Measurements from ENCODE around the gene PCSK6. TPM values are rescaled to one million over a fixed set of nuclear protein-coding genes. Genes with fewer than 3 reads are reported as not detected.
A peak's percentile ranks its signal among the peaks of the same experiment; 100 is the strongest.

The PCSK6 gene
- total and polyA plus RNA-seq, 7 experiments from 2014 or later = 0.12 to 3.0 (median 0.70) TPM; not detected in 1

DNA sequence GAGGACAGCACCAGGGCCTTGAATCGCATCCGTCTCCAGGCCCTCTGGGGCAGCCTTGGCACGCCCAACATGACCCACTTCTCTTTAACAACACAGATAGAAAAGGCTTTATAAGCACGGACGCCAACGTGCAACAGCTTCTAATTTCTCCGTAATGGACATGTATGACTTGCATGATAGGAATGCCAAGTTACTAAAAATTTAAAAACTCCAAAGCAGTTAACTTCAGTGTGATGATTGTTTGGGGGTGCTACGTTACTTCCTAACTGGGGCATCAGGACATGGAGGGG, 163.5 kb downstream of the PCSK6 start:
- H3K9me3 Mint-ChIP-seq = peaks cover 0 to 6% (median 0%) of the 10 kb centered on the region in 11 donors
- peaks cover 0 to 3% (median 2%) of the 10 kb centered on the region in 5 donors for H3K36me3 Mint-ChIP-seq
- DNase-seq = no peak
- Histone ChIP-seq H3K9me3 (ENCODE audit: control insufficient read depth in 2 of 3, low read length in 3 of 3) (no peaks in the 10 kb centered on the region), H3K27ac (ENCODE audit: low read depth, low read length) (no peak overlapping the region), H3K4me3 (ENCODE audit: low read length) (no peak overlapping the region), H3K36me3 (ENCODE audit: control insufficient read depth in 2 of 3, insufficient read depth in 3 of 3, low read length in 3 of 3) (no peaks in the 10 kb centered on the region), H3K4me1 (ENCODE audit: control insufficient read depth in 2 of 2, insufficient read depth in 2 of 2, low read length in 2 of 2) (peaks cover 2 to 4% of the 10 kb centered on the region in 2 donors), H3K27me3 (ENCODE audit: control insufficient read depth in 2 of 2, insufficient read depth in 2 of 2, low read length in 2 of 2) (no peaks in the 10 kb centered on the region)
- H3K4me3 Mint-ChIP-seq = no peak overlapping the region
- H3K27me3 Mint-ChIP-seq = peaks cover 5 to 36% (median 21%) of the 10 kb centered on the region in 5 donors
- no peak overlapping the region for H3K27ac Mint-ChIP-seq
- ChIA-PET POLR2A (no interaction called here), CTCF (no interaction called here)
- intact Hi-C loops (cut with micrococcal nuclease) = no loop called here
- ATAC-seq = no peak
- peaks cover 4 to 5% (median 4%) of the 10 kb centered on the region in 7 donors for H3K4me1 Mint-ChIP-seq

DNA sequence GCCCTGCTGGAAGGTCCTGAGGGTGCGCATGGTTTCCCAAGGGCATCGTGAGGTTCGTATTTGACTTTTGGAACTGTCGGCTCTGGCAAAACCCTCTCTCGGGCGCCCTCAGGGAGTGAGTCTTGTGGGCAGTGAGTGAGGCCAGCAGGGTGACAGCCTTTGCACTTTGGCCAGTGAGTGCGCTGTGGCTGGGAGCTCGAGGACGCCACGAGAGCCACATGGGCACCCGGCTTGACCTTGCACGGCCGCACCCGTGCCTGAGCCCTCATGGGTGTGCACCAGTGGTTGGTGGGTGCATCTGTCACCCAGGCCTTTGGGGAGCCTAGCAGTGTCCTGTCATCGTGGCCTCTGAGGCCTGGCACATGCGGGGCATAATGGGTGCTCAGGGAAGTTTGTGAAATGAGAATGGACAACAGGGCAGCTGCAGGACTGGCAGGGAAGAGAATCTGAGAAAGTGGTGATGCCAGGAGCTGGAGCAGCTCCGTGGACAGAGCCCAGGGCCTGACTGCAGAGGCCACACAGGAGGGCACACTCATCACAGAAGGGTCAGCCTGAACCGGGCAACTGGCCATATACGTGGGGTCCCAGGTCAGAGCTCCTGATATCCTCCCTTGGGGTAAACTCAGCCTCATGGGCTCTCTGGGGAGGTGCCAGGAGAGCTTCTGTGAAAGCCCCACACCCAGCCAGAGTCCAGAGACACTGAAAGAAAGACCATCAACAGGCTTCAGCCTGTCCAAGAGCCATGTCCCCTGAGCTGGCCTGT, 164.1 kb downstream of the PCSK6 start:
- Mint-ChIP-seq H3K36me3 (peaks cover 0 to 3% (median 3%) of the 10 kb centered on the region in 5 donors), H3K4me3 (no peak overlapping the region), H3K4me1 (peaks cover 8 to 10% (median 9%) of the 10 kb centered on the region in 7 donors), H3K9me3 (peaks cover 0 to 3% (median 0%) of the 10 kb centered on the region in 11 donors), H3K27me3 (peaks cover 5 to 36% (median 21%) of the 10 kb centered on the region in 5 donors), H3K27ac (no peak overlapping the region)
- H3K9me3 ChIP-seq (ENCODE audit: control insufficient read depth in 2 of 3, low read length in 3 of 3) = no peaks in the 10 kb centered on the region
- no peak overlapping the region for H3K27ac ChIP-seq (ENCODE audit: low read depth, low read length)
- intact Hi-C loops (cut with micrococcal nuclease) = no loop called here
- POLR2A ChIA-PET = no interaction called here
- H3K27me3 ChIP-seq (ENCODE audit: control insufficient read depth in 2 of 2, insufficient read depth in 2 of 2, low read length in 2 of 2) = no peaks in the 10 kb centered on the region
- no peaks in the 10 kb centered on the region for H3K36me3 ChIP-seq (ENCODE audit: control insufficient read depth in 2 of 3, insufficient read depth in 3 of 3, low read length in 3 of 3)
- DNase-seq = no peak
- no peak for ATAC-seq
- H3K4me3 ChIP-seq (ENCODE audit: low read length) = no peak overlapping the region
- CTCF ChIA-PET = interaction anchor here (1.1 kb wide), 1 partner anchor 19 kb away, joined by 3 read pairs; no protein-coding TSS in a partner anchor
- H3K4me1 ChIP-seq (ENCODE audit: control insufficient read depth in 2 of 2, insufficient read depth in 2 of 2, low read length in 2 of 2) = peaks cover 5% of the 10 kb centered on the region in 2 donors

DNA sequence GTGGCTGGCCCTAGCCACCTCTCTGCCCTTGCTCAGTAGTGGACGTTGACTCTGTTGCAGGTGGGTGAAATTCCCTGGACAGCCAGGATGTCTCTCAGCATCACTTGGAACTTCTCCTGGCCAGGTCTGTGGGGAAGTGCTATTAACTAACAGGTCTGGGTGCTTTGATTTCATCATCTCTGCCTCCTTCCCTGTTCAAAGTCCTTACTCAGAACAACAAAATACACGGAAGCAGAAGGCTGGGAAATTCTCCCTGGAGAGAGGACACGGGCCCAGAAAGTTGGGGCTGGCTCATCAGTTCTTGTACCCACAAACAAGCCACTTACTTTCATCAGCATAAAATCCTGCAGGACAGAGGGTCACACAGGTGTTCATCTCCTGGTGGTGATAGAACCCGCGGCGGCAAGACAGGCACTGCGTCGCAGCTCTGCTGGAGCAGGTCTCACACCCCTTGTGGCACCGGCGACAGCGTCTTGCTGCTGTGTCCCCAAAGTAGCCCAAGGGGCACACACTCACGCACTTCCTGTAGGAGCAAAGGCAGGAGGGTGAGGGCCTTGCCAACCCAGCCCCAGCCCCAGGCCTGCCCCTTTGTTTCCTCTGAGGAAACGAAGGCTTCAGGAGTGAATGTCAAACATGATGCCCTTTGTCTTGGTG, 164.9 kb downstream of the PCSK6 start:
- POLR2A ChIA-PET = no interaction called here
- no peak overlapping the region for H3K4me3 Mint-ChIP-seq
- intact Hi-C loops (cut with micrococcal nuclease) = no loop called here
- H3K36me3 Mint-ChIP-seq = peaks cover 0 to 3% (median 0%) of the 10 kb centered on the region in 5 donors
- peaks cover 0 to 3% (median 0%) of the 10 kb centered on the region in 11 donors for H3K9me3 Mint-ChIP-seq
- no peak for DNase-seq
- H3K27ac Mint-ChIP-seq = no peak overlapping the region
- H3K4me1 ChIP-seq (ENCODE audit: control insufficient read depth in 2 of 2, insufficient read depth in 2 of 2, low read length in 2 of 2) = peaks cover 5 to 8% of the 10 kb centered on the region in 2 donors
- no peak for ATAC-seq
- H3K9me3 ChIP-seq (ENCODE audit: control insufficient read depth in 2 of 3, low read length in 3 of 3) = no peaks in the 10 kb centered on the region
- CTCF ChIA-PET = interaction anchor here (1.1 kb wide), 1 partner anchor 18 kb away, joined by 3 read pairs; no protein-coding TSS in a partner anchor
- H3K36me3 ChIP-seq (ENCODE audit: control insufficient read depth in 2 of 3, insufficient read depth in 3 of 3, low read length in 3 of 3) = no peaks in the 10 kb centered on the region
- no peak overlapping the region for H3K27ac ChIP-seq (ENCODE audit: low read depth, low read length)
- H3K4me1 Mint-ChIP-seq = peaks cover 12 to 14% (median 13%) of the 10 kb centered on the region in 7 donors
- H3K27me3 Mint-ChIP-seq = peaks cover 5 to 36% (median 21%) of the 10 kb centered on the region in 5 donors
- no peaks in the 10 kb centered on the region for H3K27me3 ChIP-seq (ENCODE audit: control insufficient read depth in 2 of 2, insufficient read depth in 2 of 2, low read length in 2 of 2)
- H3K4me3 ChIP-seq (ENCODE audit: low read length) = no peak overlapping the region

DNA sequence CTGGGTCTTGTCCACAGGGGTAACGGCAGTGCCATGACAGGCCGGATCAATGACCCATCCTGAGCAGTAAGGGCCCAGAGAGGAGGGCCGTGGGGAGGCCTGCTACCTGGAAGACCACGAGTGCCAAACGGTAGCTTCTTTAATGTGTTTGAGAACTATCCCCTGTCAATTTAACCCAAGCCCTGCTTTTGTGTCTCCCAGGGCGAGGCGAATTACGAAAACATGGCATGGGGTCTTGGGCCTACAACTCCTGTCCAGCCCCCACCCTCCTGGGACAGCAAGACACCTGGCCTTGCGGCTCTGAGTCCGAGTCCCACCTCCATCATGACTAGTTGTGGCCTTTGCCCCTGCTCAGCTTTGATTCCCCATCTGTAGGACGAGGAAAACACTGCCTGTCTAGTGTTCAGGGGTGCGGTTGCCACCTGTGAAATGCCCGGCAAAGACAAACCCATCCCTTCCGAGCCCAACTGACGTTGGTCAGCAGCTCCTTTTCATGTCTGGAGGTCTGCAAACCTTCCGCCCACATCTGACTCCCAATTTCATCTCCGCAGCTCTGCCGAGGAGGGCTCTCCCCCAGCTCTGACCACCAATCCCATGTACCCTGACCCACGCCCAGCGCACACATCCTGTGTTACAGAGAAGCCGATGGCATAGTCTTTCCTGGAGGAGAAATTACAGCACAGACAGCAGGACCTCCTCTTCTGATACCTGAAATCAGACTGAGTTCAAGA, 165.5 kb downstream of the PCSK6 start:
- H3K9me3 Mint-ChIP-seq = peaks cover 0 to 3% (median 0%) of the 10 kb centered on the region in 11 donors
- peaks cover 5 to 36% (median 21%) of the 10 kb centered on the region in 5 donors for H3K27me3 Mint-ChIP-seq
- intact Hi-C loops (cut with micrococcal nuclease) = no loop called here

DNA sequence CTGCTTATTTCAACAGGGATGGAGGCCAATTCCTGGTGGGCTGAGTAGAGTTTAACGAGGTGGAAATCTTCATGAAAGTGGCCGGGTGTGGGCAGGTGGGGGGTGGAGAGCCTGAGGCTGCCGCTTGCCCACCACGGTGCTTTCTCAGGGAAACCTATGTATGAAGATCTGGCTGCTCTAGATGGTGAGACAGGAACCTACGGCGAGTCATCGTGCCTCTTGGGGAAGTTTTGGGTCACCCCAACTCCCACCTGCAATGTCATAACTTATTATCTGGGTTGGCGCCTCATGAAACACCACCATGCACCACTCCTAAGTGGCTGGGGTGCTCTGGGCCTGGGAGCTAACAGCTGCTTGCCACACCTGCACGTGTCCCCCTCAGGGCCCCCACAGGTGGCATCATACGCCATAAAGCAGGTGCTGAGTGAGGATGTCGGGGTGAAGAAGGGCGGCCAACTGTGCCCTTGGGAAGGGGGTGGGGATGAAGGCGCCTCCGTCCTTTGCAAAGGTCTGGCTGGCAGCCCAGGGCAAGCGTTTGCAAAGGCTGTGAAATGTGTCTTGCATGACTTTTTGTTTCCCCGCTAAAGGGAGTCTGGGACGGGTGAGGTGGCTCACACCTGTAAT, 166.5 kb downstream of the PCSK6 start:
- H3K4me1 ChIP-seq (ENCODE audit: control insufficient read depth in 2 of 2, insufficient read depth in 2 of 2, low read length in 2 of 2) = peaks cover 5 to 8% of the 10 kb centered on the region in 2 donors
- no peak overlapping the region for H3K4me3 ChIP-seq (ENCODE audit: low read length)
- intact Hi-C loops (cut with micrococcal nuclease) = no loop called here
- peaks cover 0 to 3% (median 0%) of the 10 kb centered on the region in 5 donors for H3K36me3 Mint-ChIP-seq
- peak overlapping the region in 1 of 9 donors; percentile 13 for H3K27ac Mint-ChIP-seq
- H3K27me3 Mint-ChIP-seq = peaks cover 4 to 30% (median 12%) of the 10 kb centered on the region in 5 donors
- no peaks in the 10 kb centered on the region for H3K36me3 ChIP-seq (ENCODE audit: control insufficient read depth in 2 of 3, insufficient read depth in 3 of 3, low read length in 3 of 3)
- no peak overlapping the region for H3K4me3 Mint-ChIP-seq
- peaks cover 0 to 3% (median 0%) of the 10 kb centered on the region in 11 donors for H3K9me3 Mint-ChIP-seq
- no peak for DNase-seq
- ChIA-PET POLR2A (no interaction called here), CTCF (no interaction called here)
- H3K4me1 Mint-ChIP-seq = peaks cover 13 to 14% (median 14%) of the 10 kb centered on the region in 7 donors
- H3K27ac ChIP-seq (ENCODE audit: low read depth, low read length) = no peak overlapping the region
- no peaks in the 10 kb centered on the region for H3K9me3 ChIP-seq (ENCODE audit: control insufficient read depth in 2 of 3, low read length in 3 of 3)
- no peak for ATAC-seq
- no peaks in the 10 kb centered on the region for H3K27me3 ChIP-seq (ENCODE audit: control insufficient read depth in 2 of 2, insufficient read depth in 2 of 2, low read length in 2 of 2)

More for the DNA sequence above, 165.5 kb downstream of the PCSK6 start:
- Mint-ChIP-seq H3K36me3 (peaks cover 0 to 3% (median 0%) of the 10 kb centered on the region in 5 donors), H3K27ac (no peak overlapping the region), H3K4me3 (no peak overlapping the region), H3K4me1 (peaks cover 12 to 14% (median 13%) of the 10 kb centered on the region in 7 donors)
- Histone ChIP-seq H3K36me3 (ENCODE audit: control insufficient read depth in 2 of 3, insufficient read depth in 3 of 3, low read length in 3 of 3) (no peaks in the 10 kb centered on the region), H3K27me3 (ENCODE audit: control insufficient read depth in 2 of 2, insufficient read depth in 2 of 2, low read length in 2 of 2) (no peaks in the 10 kb centered on the region), H3K4me3 (ENCODE audit: low read length) (no peak overlapping the region), H3K4me1 (ENCODE audit: control insufficient read depth in 2 of 2, insufficient read depth in 2 of 2, low read length in 2 of 2) (peaks cover 5 to 8% of the 10 kb centered on the region in 2 donors), H3K27ac (ENCODE audit: low read depth, low read length) (no peak overlapping the region), H3K9me3 (ENCODE audit: control insufficient read depth in 2 of 3, low read length in 3 of 3) (no peaks in the 10 kb centered on the region)
- DNase-seq (no peak), ATAC-seq (no peak)
- CTCF ChIA-PET = interaction anchor here (1.1 kb wide), 1 partner anchor 17 kb away, joined by 3 read pairs; no protein-coding TSS in a partner anchor
- POLR2A ChIA-PET = no interaction called here

DNA sequence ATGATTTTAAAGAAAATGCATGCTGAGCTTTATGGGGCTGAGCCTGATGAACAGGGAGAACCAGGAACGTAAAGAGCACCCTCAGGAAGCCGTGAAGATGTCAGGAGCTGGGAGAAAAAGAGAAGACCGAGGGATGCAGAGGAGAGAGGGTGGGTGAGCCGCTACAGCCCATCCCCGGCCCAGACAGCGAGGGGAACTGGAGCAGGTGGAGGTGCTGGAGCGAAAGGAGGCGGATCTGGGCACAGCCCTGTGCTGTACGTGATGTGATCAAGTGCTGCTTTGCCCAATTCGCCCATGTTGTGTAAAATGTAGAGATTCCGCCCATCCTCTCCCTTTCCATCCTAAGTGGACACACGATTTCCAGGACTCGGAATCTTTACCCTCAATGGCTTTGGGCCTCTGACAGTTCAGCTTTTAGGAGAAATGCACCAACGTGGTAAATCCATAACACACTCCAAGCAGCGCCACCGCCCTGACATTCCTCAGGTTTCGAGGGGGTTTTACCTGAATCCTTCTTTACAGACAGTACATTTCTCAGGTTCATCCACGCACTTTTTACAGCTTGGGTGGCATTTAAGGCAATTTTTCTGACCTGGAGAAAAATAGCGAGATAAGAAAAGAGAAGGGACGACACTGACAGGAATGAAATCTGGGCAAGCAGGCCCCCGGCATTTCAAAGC, 167.4 kb downstream of the PCSK6 start:
- DNase-seq (no peak), ATAC-seq (no peak)
- no peak overlapping the region for H3K27ac ChIP-seq (ENCODE audit: low read depth, low read length)
- Mint-ChIP-seq H3K36me3 (peaks cover 0 to 3% (median 0%) of the 10 kb centered on the region in 5 donors), H3K9me3 (peaks cover 0 to 3% (median 0%) of the 10 kb centered on the region in 11 donors), H3K4me3 (no peak overlapping the region), H3K4me1 (peaks cover 13 to 14% (median 14%) of the 10 kb centered on the region in 7 donors), H3K27me3 (peaks cover 2 to 25% (median 17%) of the 10 kb centered on the region in 5 donors), H3K27ac (peak overlapping the region in 1 of 9 donors; percentile 31)
- H3K4me3 ChIP-seq (ENCODE audit: low read length) = no peak overlapping the region
- CTCF ChIA-PET = no interaction called here
- peaks cover 5 to 8% of the 10 kb centered on the region in 2 donors for H3K4me1 ChIP-seq (ENCODE audit: control insufficient read depth in 2 of 2, insufficient read depth in 2 of 2, low read length in 2 of 2)
- no peaks in the 10 kb centered on the region for H3K27me3 ChIP-seq (ENCODE audit: control insufficient read depth in 2 of 2, insufficient read depth in 2 of 2, low read length in 2 of 2)
- H3K9me3 ChIP-seq (ENCODE audit: control insufficient read depth in 2 of 3, low read length in 3 of 3) = no peaks in the 10 kb centered on the region
- intact Hi-C loops (cut with micrococcal nuclease) = no loop called here
- no peaks in the 10 kb centered on the region for H3K36me3 ChIP-seq (ENCODE audit: control insufficient read depth in 2 of 3, insufficient read depth in 3 of 3, low read length in 3 of 3)
- POLR2A ChIA-PET = no interaction called here

All from naive thymus-derived CD4-positive, alpha-beta T cell (primary cell).